Choroid plexus epithelial cell (primary cell): ENCODE data around the gene FBXO41.

Experiments
- DNase-seq: peaks from one replicate; pipeline ENCODE4 v3.0.0-alpha.2; 2010; ENCODE audit warnings: low read depth
- H3K4me3 ChIP-seq: 2 replicates; pipeline ENCODE4 v1.5.1; 2011; ENCODE audit warnings: low read depth, mild to moderate bottlenecking, control low read depth, low read length, moderate library complexity
- TF ChIP-seq, protein P1 (sequence below): conservative IDR thresholded peaks from 2 replicates; pipeline ENCODE4 v1.5.1; 2011; ENCODE audit warnings: low read depth, mild to moderate bottlenecking, control low read depth, inconsistent platforms, low read length, moderate library complexity

The FBXO41 gene

DNA sequence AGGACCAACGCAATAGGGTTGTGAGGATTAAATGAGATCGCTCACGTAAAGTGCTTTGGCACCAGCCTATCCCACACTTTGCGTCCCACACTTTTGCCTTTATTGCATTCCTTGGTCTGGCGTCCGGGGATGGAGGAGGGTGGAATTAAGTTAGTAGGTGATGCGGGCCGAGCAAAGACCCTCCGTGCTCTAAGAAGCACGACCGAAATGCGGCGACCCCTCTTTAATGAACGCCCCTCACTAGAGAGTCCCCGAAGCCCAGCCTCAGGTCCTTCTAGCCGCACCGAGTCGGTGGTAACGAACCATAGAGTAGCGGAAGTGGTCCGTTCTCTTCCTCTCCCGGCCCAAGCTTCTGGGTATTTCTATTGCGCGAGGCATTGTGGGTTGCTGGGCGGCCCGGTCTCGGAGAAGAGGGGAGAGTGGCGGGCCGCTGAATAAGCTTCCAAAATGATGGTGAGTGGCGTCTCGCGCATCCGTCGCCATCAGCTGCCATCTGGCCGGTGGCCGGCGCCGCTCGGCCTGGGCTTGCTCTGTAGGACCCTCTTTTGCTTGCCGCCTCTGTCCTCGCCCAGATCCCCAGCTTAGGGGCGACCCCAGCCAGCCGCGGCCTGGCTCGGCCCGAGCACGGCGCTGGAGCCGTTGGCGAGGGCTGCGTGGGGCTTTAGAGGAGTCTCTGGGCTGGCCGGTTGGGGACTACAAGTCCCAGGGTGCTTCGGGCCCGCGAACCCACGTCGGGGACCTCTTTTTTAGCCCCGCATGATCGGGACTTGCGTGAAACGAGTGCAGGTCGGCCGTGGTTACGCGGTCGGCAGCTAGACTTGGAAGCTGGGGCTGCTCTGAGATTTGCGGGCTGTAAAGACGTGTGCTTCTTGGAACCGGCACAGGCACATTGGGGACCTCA lies 50.1 kb downstream of the FBXO41 start, which contains the start of gene CCT7:
CCT7 (plus strand) TSS at position 377 of the 901 bp plus-strand sequence; CDS start at position 448, 71 bp downstream.
- DNase-seq = peak; percentile 94
- TF ChIP-seq, protein P1, sequence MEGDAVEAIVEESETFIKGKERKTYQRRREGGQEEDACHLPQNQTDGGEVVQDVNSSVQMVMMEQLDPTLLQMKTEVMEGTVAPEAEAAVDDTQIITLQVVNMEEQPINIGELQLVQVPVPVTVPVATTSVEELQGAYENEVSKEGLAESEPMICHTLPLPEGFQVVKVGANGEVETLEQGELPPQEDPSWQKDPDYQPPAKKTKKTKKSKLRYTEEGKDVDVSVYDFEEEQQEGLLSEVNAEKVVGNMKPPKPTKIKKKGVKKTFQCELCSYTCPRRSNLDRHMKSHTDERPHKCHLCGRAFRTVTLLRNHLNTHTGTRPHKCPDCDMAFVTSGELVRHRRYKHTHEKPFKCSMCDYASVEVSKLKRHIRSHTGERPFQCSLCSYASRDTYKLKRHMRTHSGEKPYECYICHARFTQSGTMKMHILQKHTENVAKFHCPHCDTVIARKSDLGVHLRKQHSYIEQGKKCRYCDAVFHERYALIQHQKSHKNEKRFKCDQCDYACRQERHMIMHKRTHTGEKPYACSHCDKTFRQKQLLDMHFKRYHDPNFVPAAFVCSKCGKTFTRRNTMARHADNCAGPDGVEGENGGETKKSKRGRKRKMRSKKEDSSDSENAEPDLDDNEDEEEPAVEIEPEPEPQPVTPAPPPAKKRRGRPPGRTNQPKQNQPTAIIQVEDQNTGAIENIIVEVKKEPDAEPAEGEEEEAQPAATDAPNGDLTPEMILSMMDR = no peak
- peak within 1 kb of the TSS; percentile 96 for H3K4me3 ChIP-seq

DNA sequence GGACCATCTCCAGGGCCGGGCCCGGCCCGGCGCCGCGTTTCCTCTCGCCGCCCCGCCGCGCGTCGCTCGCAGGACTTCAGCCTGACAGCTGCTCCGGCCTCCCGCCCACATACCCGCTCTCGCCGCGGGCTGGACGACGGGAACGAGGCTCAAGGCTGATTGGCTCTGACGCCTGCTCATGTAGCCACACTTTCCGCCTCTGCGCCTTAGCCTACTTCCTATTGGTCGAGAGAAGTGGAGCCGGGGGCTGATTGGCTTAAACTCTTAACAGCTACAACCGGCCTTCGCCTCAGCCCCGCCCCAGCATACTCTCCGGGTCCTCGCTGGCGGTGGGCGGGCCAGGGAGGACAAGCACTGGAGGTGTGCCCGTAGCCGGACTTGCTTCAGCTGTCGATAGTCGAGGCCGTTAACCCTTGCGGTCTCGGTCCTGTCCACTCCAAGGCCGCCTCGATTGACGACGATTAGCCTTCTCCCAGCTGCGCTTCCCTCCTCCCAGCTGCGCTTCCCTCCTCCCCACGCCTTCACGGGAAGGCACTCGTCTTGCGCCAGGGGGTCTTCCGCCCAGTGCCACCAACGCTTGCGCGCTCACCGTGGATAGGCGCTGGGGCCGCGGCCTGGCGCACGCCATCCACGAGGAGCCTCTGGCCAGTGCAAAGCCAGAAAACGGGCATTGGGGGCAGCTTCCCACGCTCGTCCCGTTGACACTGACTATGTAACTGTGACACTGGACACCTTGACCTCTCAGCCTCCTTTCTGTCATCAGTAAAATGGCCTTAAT lies 50.9 kb downstream of the FBXO41 start, which contains the start of gene PRADC1:
PRADC1 (minus strand) TSS at position 86 of the 778 bp plus-strand sequence; CDS start at position 7, 79 bp downstream.
- peak within 1 kb of the TSS; percentile 96 for H3K4me3 ChIP-seq
- peak; percentile 100 for DNase-seq
- TF ChIP-seq, protein P1 = no peak

DNA sequence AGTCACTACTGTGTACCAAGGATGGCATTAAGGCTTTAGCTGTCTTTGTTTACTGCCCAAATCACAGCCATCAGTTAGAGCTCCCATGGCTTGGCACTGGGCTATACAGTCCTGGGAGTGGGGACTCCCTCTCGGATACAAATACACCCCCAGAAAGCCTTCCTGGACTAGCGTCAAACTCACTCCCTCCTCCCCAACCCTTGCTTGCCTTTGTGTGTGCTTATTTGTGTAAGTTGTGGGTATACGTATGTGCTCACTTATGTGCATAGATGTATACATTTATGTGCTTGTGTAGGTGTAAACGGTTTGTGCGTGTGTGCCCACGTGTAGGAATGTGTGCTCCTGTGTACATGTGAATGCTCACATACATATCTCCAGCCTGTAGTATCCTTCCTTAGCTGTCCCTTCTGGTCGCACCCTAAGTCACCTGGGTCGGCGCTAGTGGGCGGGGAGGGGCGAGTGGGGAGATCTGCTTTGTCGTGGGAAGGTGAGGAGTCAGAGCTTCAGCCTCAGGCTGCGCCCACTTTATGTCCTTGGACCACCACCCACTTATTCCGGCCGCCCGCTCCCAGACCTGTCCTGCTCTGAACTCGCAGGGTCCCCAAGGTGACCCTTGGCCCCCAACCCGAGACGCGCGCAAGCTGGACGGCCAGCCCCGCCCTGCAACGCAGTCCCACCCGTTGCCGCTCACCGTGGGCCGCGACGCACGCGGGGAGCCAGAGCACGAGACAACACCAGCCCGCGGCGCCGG lies 51.7 kb downstream of the FBXO41 start:
- DNase-seq = no peak
- TF ChIP-seq, protein P1 = no peak
- peak overlapping the region; percentile 90 for H3K4me3 ChIP-seq

DNA sequence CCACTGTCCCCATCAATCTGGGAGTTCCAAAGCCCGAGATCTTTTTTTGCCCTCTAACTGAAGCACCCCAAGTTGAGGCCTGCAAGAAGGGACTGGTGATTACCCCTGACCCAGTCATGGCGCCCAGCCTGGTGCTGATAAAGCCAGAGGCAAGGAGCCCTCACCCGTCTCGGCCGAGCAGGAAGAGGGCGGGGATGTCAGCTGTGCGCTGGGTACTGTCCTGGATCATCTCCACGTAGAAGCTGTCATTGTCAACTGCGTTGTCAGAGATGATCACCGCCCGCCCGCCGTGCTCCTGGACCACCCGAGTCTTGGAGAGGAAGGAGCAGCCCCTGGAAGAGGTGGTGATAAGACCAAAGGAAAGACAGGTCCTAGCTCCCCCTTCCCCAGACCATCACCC lies 55.6 kb downstream of the FBXO41 start:
- no peak overlapping the region for H3K4me3 ChIP-seq
- TF ChIP-seq, protein P1 = no peak
- DNase-seq = no peak

DNA sequence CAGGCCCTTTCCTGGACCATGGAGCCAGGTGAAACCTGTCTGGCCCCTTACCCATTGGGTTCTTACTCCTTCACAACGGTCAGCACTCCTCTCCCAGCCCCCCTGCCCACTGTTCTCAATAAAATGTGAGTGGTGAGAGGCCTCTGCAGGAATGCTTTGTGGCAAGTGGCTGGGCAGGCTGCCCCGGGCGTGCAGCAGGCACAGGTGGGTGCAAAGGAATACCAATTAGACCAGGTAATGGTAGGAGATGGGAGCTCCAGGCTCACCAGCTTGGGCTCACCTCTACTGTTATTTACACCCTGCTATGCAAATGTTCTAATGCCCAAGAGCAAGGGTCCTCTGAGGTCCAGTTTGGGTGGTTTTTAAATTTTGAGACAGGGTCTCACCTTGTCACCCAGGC lies 57.2 kb downstream of the FBXO41 start:
- no peak for DNase-seq
- no peak overlapping the region for H3K4me3 ChIP-seq
- TF ChIP-seq, protein P1 = no peak

DNA sequence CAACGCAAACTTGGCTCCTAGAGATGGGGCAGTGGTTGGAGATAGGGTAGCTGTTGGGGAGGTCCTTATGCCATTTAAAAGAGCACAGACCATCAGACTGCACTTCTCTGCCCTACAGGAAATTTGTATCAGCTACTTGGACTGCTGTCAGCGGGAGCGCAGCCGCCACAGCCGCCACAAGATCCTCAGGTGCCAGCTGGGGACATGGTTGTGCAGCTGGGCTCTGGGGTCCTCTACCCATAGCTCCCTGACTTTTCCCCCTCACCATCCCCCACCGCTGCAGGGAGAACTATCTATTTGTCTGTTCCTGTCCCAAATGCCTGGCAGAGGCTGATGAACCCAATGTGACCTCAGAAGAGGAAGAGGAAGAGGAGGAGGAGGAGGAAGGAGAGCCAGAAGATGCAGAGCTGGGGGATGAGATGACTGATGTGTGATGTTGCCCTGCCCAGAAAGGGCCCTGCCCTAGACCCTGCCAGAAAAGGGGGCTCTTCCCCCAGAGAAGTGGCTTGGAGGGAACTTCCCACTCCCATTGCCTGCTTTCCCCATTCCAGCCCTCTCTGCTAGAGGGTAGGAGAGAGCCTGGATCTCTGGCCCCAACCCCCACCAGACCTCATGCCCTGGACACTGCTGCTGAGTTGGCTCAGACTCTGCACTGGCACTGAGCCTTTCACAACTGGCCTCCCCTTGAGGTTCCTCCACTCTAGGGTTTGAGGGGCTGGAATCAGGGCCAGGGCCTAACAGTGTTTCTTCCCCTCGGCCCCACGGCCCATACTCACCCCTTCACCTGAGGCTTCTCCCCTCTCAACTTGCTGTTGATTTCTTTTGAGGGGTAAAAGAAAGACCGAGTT lies 58.5 kb downstream of the FBXO41 start:
- TF ChIP-seq, protein P1 = no peak
- DNase-seq = no peak
- H3K4me3 ChIP-seq = no peak overlapping the region
